ENCODE results near the gene BLMH.
A peak's percentile ranks its signal among the peaks of the same experiment; 100 is the strongest.

BLMH gene

GRCh38 chr17:30290696-30291542, 825 bp downstream of the BLMH start:
- TF ChIP-seq CTCF (IDR thresholded peaks at IDR 0.05) = no peak
- H3K36me3 ChIP-seq (ENCODE audit: control insufficient read depth, insufficient read depth, low read length) = no peaks in the 10 kb centered on the region

GRCh38 chr17:30290077-30290476, 1.7 kb downstream of the BLMH start:
- no peak overlapping the region for H3K27ac ChIP-seq
- no peak overlapping the region for H2AFZ ChIP-seq
- H3K9ac ChIP-seq = no peak overlapping the region
- no peak for TF ChIP-seq CTCF (IDR thresholded peaks at IDR 0.05)
- H3K27me3 ChIP-seq (ENCODE audit: control insufficient read depth, insufficient read depth, low read length) = no peaks in the 10 kb centered on the region
- H3K9me3 ChIP-seq (ENCODE audit: control insufficient read depth, low read length) = no peaks in the 10 kb centered on the region
- H3K79me2 ChIP-seq = peaks cover 7% of the 10 kb centered on the region
- peaks cover 9% of the 10 kb centered on the region for H3K4me1 ChIP-seq
- H3K4me2 ChIP-seq (ENCODE audit: low read length) = no peak overlapping the region
- no peak overlapping the region for H3K4me3 ChIP-seq (ENCODE audit: low read depth, low read length)
- no peaks in the 10 kb centered on the region for H3K36me3 ChIP-seq (ENCODE audit: control insufficient read depth, insufficient read depth, low read length)

More at GRCh38 chr17:30290696-30291542, 825 bp downstream of the BLMH start:
- Histone ChIP-seq H3K4me3 (ENCODE audit: low read depth, low read length) (peak overlapping the region; percentile 71), H3K27ac (no peak overlapping the region), H3K9ac (no peak overlapping the region), H3K4me2 (ENCODE audit: low read length) (peak overlapping the region; percentile 57), H3K9me3 (ENCODE audit: control insufficient read depth, low read length) (no peaks in the 10 kb centered on the region), H3K4me1 (peaks cover 9% of the 10 kb centered on the region), H3K27me3 (ENCODE audit: control insufficient read depth, insufficient read depth, low read length) (no peaks in the 10 kb centered on the region), H2AFZ (peak overlapping the region; percentile 99), H3K79me2 (peaks cover 7% of the 10 kb centered on the region)

- H3K79me2 ChIP-seq = no peaks in the 10 kb centered on the region
- H3K4me1 ChIP-seq = peaks cover 10% of the 10 kb centered on the region
- no peaks in the 10 kb centered on the region for H3K27me3 ChIP-seq (ENCODE audit: control insufficient read depth, insufficient read depth, low read length)
- no peak overlapping the region for H2AFZ ChIP-seq
- H3K4me2 ChIP-seq (ENCODE audit: low read length) = no peak overlapping the region
- no peak for TF ChIP-seq CTCF (IDR thresholded peaks at IDR 0.05)
- no peak overlapping the region for H3K27ac ChIP-seq
- no peak overlapping the region for H3K9ac ChIP-seq
- H3K36me3 ChIP-seq (ENCODE audit: control insufficient read depth, insufficient read depth, low read length) = no peaks in the 10 kb centered on the region
- no peak overlapping the region for H3K4me3 ChIP-seq (ENCODE audit: low read depth, low read length)
- no peaks in the 10 kb centered on the region for H3K9me3 ChIP-seq (ENCODE audit: control insufficient read depth, low read length)
Observed at GRCh38 chr17:30279156-30279555, 12.6 kb downstream of the BLMH start.

- Histone ChIP-seq H3K36me3 (ENCODE audit: control insufficient read depth, insufficient read depth, low read length) (no peaks in the 10 kb centered on the region), H3K4me1 (peaks cover 13% of the 10 kb centered on the region), H3K9me3 (ENCODE audit: control insufficient read depth, low read length) (no peaks in the 10 kb centered on the region), H3K4me2 (ENCODE audit: low read length) (no peak overlapping the region), H3K9ac (no peak overlapping the region), H3K27me3 (ENCODE audit: control insufficient read depth, insufficient read depth, low read length) (no peaks in the 10 kb centered on the region), H3K4me3 (ENCODE audit: low read depth, low read length) (no peak overlapping the region), H3K79me2 (no peaks in the 10 kb centered on the region), H3K27ac (no peak overlapping the region), H2AFZ (no peak overlapping the region)
- peak; percentile 70 for TF ChIP-seq CTCF (IDR thresholded peaks at IDR 0.05)
Observed at GRCh38 chr17:30278032-30278431, 13.7 kb downstream of the BLMH start.

GRCh38 chr17:30275911-30276310, 15.8 kb downstream of the BLMH start:
- no peak for TF ChIP-seq CTCF (IDR thresholded peaks at IDR 0.05)
- H3K4me2 ChIP-seq (ENCODE audit: low read length) = no peak overlapping the region
- H2AFZ ChIP-seq = no peak overlapping the region
- H3K9ac ChIP-seq = no peak overlapping the region
- no peaks in the 10 kb centered on the region for H3K79me2 ChIP-seq
- no peak overlapping the region for H3K27ac ChIP-seq
- H3K9me3 ChIP-seq (ENCODE audit: control insufficient read depth, low read length) = no peaks in the 10 kb centered on the region
- H3K36me3 ChIP-seq (ENCODE audit: control insufficient read depth, insufficient read depth, low read length) = no peaks in the 10 kb centered on the region
- H3K4me1 ChIP-seq = peaks cover 13% of the 10 kb centered on the region
- no peaks in the 10 kb centered on the region for H3K27me3 ChIP-seq (ENCODE audit: control insufficient read depth, insufficient read depth, low read length)
- H3K4me3 ChIP-seq (ENCODE audit: low read depth, low read length) = no peak overlapping the region
